D341Med (cell line): ENCODE results near the gene MPZL3.
"Not testable (repeated sequence)": the region's sequence is repeated elsewhere in the genome, so short reads cannot be mapped to it uniquely, and the experiment has no call there.

Experiments used
- DNase-seq: peaks from one replicate; pipeline ENCODE4 v3.0.0; 2012; ENCODE audit warnings: low spot score

MPZL3 gene

GRCh38 chr11:118212781-118213191 is 39.4 kb downstream of the MPZL3 start:
- no peak for DNase-seq

- DNase-seq, result no peak
Measured at GRCh38 chr11:118212131-118212725, 39.9 kb downstream of the MPZL3 start.

GRCh38 chr11:118211006-118211405 is 41.2 kb downstream of the MPZL3 start:
- no peak for DNase-seq

- DNase-seq, result no peak
Measured at GRCh38 chr11:118210323-118210722, 41.8 kb downstream of the MPZL3 start.

GRCh38 chr11:118209033-118209432 is 43.1 kb downstream of the MPZL3 start:
- DNase-seq, result no peak

- no peak for DNase-seq
Measured at GRCh38 chr11:118207079-118207478, 45.1 kb downstream of the MPZL3 start.

GRCh38 chr11:118206391-118207031 is 45.7 kb downstream of the MPZL3 start:
- DNase-seq, result no peak

GRCh38 chr11:118205606-118206378 is 46.4 kb downstream of the MPZL3 start:
- DNase-seq, result no peak

- DNase-seq, result no peak
Measured at GRCh38 chr11:118202599-118203422, 49.4 kb downstream of the MPZL3 start.

- no peak for DNase-seq
Measured at GRCh38 chr11:118201966-118202365, 50.2 kb downstream of the MPZL3 start.

- no peak for DNase-seq
Measured at GRCh38 chr11:118200901-118201680, 51.1 kb downstream of the MPZL3 start.

GRCh38 chr11:118200497-118200896 is 51.7 kb downstream of the MPZL3 start:
- DNase-seq, result no peak

GRCh38 chr11:118199135-118199534 is 53.0 kb downstream of the MPZL3 start:
- no peak for DNase-seq

GRCh38 chr11:118198370-118198769 is 53.8 kb downstream of the MPZL3 start:
- peak; percentile 84 for DNase-seq

- DNase-seq, result no peak
Measured at GRCh38 chr11:118194835-118195627, 57.1 kb downstream of the MPZL3 start.

GRCh38 chr11:118193910-118194566 is 58.1 kb downstream of the MPZL3 start:
- DNase-seq, result no peak

GRCh38 chr11:118192817-118193216 is 59.3 kb downstream of the MPZL3 start:
- DNase-seq, result not testable (repeated sequence)

GRCh38 chr11:118190942-118191506 is 61.1 kb downstream of the MPZL3 start:
- not testable (repeated sequence) for DNase-seq

- DNase-seq, result no peak
Measured at GRCh38 chr11:118186346-118187107, 65.6 kb downstream of the MPZL3 start.
